GM19240 (cell line): ENCODE data around the gene S100A1.
"Not testable (repeated sequence)": the region's sequence is repeated elsewhere in the genome, so short reads cannot be mapped to it uniquely, and the experiment has no call there.

Experiments used
- DNase-seq: peaks from one replicate; pipeline ENCODE4 v3.0.0; 2011; ENCODE audit warnings: low spot score; ENCODE audit not compliant: insufficient read length

Gene S100A1

DNA sequence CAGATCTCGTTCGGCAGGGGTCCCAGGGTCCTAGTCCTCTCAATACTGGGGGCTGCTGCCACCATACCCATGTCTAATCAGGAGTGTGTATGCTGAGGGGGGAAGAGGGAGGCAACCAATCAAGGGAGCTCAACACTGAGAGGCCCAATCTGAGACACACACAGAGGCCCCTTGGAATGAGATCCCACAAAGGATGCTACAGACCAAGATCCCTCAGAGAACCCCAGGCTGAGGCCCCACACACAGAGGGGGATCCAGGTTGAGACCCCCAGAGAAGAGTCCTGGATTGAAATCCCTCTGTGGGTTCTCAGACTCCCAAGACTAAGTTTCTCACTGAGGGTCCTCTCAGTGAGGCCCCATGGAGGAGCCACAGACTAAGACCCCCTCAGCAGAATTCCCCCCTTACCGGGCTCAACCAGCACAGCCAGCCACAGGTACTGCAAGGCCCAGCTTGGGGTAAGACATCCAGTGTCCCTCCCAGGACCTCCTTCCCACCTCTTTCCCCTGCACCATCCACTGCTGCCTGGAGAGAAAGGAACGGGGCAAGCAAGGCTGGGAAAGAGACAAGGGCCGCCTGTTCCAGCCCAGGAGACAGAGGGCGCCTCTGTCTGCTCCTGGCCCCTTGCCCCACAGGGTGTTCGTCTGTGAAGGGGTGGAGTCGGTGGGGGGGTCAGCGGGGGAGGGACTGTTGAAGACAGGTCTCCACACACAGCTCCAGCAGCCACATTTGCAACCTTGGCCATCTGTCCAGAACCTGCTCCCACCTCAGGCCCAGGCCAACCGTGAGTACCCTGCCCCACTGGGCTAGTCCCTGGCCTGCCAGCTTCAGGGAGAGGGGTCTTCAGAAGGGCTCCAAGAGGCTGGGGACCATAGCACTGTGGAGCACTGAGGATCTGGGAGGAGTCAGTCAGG lies at the start of gene S100A1:
S100A1 (plus strand) TSS at position 720 of the 912 bp plus-strand sequence. CDS start 2,088 bp downstream, outside the sequence.
- DNase-seq, result no peak

DNA sequence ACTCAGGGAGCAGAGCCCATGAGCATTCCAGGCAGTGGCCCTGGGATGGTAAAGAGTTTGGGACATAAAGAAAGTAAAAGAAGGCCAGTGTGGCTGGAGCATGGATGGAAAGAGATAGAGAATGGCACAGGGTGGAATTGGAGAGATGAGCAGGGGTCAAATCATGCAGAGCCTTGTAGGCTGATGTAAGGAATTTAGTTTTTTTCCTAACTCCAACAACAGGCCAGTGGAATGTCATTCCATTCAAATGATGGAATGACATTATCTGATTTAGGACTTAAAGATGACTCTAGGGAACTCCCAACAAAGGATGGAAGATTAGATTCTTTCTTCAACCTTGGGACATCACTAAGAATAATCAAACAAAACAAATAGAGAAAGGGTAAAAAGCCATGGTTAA lies 49.7 kb upstream of the S100A1 start:
- DNase-seq, result no peak

DNA sequence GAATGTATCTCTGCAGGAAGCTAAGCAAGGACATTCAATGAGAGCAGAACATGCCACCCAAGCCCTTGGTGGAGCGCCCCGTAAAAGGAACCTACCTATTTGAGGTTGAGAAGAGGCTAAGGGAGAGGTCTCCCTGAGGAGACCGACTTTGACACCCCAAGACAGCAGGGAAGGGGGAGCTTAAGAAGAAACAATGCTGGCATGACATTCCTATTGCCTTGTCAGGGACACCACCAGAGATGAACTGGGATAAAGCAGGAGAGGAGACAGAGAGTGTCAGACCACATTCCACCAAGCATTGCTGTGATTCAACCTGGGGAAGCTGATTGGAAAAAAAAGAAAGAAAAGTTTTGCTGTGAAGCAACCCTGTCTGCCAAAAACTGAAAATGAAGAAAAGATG lies 49.3 kb upstream of the S100A1 start:
- DNase-seq, result no peak

DNA sequence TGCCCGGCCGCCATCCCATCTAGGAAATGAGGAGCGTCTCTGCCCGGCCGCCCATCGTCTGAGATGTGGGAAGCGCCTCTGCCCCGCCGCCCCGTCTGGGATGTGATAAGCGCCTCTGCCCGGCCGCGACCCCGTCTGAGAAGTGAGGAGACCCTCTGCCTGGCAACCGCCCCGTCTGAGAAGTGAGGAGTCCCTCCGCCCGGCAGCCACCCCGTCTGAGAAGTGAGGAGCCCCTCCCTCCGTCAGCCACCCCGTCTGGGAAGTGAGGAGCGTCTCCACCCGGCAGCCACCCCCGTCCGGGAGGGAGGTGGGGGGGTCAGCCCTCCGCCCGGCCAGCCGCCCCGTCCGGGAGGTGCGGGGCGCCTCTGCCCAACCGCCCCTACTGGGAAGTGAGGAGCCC lies 45.4 kb upstream of the S100A1 start:
- DNase-seq, result not testable (repeated sequence)

DNA sequence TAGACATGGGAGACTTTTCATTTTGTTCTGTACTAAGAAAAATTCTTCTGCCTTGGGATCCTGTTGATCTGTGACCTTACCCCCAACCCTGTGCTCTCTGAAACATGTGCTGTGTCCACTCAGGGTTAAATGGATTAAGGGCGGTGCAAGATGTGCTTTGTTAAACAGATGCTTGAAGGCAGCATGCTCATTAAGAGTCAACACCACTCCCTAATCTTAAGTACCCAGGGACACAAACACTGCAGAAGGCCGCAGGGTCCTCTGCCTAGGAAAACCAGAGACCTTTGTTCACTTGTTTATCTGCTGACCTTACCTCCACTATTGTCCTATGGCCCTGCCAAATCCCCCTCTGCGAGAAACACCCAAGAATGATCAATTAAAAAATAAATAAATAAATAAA lies 44.7 kb upstream of the S100A1 start:
- not testable (repeated sequence) for DNase-seq

DNA sequence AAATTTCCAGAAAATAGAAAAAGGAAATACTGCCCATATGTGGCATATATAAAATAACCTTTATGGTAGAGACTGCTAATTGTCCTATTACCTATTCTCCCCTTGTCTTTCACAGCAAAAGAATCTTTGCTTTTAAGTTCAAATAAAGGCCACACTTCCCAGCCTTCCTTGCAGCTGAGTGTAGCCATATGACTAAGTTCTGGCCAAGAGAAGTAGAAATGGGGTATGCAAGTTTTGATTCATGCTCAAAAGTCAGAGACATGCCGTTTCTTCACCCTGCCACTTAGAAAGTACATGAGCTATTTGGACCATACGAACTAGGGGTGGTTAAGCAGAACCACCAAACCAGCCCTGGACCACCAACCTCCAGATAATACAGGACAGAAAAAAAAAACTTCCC lies 44.3 kb upstream of the S100A1 start:
- DNase-seq, result no peak

DNA sequence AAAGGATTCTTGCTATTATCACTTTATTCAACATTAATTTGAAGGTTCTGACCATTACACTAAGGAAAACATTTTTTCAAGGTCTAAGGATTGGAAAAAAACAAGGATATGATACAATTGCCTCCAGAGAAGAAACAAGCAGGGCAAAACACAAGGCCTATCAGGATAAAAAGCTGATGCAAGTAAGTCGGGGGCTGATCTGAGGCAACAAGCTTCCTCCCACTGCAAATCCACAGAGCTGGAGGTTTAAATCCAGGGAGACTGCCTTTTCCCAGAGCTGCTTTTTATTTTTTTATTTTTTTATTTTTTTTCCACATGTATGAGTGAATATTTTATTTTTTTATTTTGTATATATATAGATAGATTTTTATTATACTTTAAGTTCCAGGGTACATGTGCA lies 43.2 kb upstream of the S100A1 start:
- DNase-seq, result no peak

DNA sequence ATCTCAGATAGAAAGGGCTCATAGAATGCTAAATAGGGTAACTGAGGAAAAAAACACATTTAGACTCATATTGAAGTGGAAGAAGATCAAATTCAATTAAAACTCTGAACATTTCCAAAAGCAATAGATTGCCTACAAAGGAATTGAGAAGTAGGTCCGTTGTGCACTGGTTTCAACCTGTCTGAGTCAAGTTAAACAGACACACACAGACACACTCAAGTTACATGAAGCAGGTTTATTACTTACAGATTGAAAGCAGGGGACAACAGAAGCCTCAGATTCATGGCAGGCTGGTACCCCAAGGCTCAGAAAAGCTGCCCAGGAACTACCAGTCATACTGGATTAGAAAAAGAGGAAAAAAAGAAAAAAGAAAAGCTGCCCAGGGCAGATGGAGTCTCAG lies 41.9 kb upstream of the S100A1 start:
- no peak for DNase-seq

DNA sequence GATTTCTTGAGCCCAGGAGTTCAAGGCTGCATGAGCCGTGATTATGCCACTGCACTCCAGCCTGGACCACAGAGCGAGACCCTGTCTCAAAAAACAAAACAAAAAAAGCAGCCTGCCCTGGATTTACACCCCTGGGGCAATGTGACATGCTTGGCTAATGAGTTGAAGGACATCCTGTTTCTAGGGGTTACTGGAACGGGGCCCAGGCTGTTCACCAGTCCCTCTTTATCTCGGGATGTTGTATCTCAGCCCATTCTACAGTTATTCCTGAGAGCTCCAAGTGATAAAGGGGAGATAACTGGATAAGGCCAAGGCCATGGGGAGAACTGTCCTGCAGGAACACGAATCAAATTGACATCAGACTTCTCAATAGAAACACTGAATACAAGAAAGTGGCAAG lies 40.9 kb upstream of the S100A1 start:
- no peak for DNase-seq

DNA sequence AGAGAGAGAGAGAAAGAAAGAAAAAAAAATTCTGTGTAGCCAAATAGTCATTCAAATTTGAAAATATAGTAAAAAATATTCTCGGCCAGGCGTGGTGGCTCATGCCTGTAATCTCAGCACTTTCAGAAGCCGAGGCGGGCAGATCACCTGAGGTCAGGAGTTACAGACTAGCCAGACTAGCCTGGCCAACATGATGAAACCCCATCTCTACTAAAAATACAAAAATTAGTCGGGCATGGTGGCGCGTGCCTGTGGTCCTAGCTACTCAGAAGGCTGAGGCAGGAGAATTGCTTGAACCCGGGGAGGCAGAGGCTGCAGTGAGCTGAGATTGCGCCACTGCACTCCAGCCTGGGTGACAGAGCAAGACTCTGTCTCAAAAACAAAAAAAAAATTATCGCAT lies 40.2 kb upstream of the S100A1 start:
- not testable (repeated sequence) for DNase-seq

DNA sequence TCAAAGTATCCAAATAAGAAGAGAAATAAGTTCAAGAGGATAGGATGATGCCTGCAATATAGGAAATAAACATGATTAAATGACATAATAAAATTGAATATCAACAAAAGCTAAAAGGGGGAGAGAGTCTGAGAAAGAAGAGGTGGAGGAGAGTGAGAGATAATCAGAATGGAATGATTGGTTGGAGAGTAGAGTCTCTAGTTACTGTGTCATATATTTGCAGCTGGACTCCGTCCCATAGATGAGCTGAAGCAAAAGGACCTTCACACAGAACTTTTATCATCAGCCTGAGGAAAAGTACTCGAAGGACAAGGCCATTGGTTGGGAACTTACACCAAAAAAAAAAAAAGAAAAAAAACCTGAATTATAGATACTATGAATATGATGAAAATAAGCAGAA lies 39.8 kb upstream of the S100A1 start:
- DNase-seq, result no peak

DNA sequence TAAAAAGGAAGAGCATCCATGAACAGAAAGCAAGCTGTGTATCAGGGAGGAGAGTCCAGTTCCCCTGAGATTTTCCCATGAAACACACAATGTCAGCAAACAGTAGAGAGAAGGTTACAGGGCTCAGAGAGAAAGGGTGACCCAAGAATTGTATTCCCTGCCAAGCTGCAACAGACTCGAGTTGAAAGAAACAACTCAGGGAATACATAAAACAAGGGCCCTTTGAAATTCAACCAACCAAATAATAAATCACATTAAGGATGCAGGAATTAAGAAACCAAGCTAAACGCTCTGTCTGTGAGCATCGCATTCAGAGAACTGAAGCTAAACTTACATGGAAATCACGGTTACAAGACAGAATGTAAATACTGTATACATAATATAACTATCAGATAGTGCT lies 35.5 kb upstream of the S100A1 start:
- DNase-seq, result no peak

DNA sequence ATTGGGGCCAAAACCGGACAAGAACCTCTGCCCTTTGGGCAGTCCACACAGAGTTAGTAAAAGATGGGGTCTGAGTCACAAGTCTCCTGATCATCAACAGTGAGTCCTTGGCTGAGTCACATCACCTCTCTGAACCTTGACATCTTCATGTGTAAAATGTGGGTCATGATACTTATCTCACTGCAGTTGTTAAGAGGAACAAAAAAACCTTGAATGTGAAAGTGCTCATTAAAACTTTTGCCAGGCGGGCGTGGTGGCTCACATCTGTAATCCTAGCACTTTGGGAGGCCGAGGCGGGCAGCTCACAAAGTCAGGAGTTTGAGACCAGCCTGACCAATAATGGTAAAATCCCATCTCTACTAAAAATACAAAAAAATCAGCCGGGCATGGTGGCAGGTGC lies 31.0 kb upstream of the S100A1 start:
- no peak for DNase-seq

DNA sequence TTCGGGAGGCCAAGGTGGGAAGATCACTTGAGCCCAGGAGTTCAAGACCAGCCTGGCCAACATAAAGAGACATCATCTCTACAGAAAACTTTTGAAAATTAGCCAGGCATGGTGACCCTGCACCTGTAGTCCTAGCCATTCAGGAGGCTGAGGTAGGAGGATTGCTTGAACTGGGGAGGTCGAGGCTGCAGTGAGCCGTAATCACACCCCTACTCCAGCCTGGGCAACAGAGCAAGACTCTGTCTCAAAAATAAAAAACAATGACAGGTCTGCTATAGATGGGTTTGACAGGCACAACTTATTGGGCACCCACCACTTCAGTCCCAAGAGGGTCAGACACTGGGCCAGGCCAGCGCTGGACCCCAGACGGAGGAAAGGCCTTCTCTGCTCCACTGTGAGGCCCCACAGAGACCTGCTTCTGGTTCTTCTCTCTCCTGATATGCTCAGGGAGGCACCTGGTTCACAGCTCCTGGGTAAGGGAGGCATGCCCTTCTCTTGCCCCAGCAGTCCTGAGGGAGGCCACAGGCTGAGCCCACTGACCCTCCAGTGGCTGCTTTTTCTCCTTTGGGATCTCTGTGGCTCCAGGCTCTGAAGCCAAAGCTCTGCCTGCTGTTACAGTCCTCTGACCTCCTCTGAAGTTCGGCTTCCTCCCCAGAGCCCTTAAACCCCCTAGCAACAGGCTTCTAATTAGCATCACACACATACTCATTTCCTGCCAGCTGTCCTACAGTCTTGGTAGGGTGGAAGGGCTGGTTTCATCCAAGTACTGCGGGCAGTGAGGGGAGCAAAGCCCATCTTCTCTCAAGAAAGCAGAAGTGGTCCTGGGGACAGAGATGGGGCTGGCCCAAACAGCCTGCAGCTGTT lies 29.7 kb upstream of the S100A1 start:
- DNase-seq, result peak; percentile 84

DNA sequence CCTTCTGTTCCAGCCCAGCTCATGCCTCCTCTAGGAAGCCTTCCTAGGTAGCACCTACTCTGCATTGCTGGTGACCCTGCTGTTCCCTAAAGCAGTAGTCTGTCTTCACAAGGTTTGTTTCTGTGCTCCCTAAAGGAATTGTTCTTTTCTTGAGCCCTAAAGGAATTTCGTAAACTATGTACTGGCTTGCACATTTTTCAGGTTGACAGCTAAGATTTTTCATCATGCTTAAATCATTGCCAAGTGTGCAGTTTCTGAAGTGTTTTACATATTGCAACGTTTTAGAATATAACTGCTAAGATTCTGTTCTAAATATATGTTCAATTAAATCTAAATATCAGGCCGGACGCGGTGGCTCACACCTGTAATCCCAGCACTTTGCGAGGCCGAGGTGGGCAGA lies 28.4 kb upstream of the S100A1 start:
- DNase-seq, result no peak

DNA sequence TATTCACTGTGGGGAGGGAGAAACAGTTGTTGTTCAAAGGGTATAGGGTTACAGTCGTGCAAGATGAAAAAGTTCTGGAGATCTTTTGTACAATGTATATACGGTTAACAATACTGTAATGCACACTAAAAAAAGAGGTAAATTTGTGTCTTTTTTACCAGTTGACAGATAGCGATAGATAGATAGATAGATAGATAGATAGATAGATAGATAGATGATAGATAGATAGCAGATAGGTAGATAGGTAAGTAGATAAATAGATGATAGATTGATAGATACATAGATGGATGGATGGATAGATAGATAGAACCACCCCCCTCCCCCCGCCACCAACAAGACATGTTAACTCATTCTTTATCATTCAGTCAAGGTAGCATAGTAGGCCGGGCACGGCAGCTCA lies 25.5 kb upstream of the S100A1 start:
- no peak for DNase-seq

DNA sequence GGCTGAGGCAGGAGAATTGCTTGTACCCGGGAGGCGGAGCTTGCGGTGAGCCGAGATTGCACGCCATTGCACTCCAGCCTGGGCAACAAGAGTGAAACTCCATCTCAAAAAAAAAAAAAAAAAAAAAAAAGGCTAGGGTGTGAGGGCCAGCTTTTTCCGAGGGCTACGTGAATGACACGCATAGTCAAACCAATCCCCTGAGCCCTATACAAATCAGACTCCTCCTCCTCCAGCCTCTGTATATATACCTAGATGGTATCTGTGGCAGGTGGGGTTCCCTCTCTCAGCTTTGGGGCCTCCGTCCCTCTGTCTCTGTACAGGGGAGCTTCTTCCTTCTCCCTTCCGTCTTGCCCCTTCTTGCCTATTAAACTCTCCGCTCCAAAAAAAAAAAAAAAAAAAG lies 22.0 kb upstream of the S100A1 start:
- no peak for DNase-seq

DNA sequence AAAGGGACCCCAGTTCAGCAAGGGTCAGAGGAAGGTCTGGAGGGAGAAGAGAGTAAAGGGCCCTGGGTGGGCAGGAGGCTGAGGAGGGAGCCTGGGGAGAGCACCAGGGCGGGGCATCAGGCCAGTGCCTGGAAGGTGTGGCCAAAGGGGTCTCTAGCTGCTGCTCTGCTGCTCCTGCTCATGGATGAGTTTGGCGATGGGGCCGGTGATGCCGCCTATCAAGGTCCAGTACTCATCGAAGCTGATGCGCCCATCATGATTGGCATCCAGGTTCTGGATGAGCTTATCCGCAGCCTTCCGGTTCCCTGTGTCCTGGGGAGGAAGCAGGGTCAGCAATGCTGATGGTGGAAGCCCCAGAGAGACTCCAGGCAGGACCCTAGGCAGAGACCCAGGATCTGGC lies 20.9 kb upstream of the S100A1 start:
- no peak for DNase-seq

DNA sequence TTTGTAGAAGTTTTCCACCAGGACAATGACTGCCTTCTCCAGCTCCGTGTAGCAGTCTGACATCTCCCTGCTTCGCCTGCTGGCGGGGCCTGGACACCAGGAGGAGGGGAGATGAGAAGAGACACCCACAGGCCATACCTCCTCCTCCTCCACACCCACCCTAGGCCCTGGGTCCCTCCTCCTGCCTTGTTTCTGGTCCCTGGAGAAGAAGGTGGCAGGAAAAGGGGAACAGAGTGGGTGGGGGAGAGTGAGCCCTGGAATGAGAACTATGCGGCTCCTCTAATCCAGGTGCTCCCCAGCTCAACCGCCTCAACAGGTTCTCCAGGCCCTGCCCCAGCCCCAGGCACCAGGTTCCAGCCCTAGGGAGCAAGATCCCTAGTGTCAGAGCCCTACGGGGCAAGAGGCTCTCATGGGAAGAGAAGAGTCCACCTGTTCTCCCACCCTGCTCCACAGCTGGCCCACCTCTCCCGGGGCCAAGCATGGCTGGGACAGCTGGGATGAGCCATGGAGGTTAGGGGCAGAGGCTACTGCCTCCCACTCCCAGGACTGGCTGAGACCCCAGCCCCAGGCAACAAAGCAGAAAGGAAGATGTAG lies 20.0 kb upstream of the S100A1 start:
- DNase-seq, result no peak

DNA sequence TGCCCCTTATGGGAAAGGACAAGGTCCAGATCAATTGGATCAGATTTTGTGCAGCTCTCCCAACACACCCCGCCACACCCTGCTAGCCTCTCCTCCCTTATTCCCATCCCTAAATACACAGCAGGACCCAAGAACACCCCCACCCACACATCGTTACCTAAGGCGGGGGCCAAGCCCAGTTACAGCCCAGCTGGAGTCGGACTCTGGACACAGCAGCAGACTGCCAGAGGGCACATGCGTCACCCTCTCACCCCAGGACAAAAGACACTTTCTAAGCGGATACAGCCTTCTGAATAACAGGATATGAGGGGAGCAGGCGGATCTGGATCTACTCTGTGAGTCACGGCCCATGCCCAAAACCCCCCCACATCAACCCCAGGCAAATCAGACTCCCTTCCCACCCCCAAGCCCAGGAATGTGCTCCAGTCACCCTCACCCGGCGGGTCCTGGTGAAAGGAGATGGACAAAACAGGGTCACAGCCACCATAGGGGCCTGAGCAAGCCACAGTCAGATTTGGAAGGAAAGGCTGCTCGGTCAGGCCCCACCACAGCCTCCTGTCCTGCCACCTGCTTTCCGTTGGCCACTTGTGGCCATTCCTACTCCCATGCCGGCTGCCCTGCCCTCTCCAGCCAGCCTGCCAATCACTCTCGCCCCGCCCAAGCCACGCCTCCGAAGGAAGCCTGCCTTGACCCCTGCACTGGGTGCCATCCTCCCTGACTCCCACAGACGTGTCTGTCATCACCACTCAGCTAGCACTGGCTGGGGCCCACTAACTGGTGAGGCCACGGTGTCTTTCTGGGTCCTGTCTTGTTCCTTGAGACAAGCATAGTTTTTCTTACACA lies 19.3 kb upstream of the S100A1 start:
- DNase-seq, result no peak

DNA sequence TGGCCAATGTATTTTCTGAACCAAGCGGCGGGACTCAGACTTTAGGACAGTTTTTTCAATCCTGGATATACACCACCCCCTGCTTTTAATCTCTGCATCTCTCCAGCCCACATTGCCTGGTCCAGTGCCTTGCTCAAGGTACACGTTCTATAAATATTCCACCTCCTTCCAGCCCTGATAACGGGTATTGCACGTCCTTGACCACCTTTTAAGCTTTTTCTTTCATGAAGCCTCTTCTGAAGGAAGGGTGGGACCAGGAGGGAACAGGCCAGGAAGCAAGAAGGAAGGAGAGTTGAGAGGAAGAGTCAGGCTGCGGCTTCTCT lies 18.7 kb upstream of the S100A1 start:
- no peak for DNase-seq
